ENCODE data around the gene SRP72. TPM values are rescaled to one million over a fixed set of nuclear protein-coding genes. Genes with fewer than 3 reads are reported as not detected.

The SRP72 gene
- total and polyA plus RNA-seq, 2 of the 8 experiments (the other 6 are each of a cell fraction or from before 2014, with no cell fraction given), result 37.7 to 144 TPM

DNA sequence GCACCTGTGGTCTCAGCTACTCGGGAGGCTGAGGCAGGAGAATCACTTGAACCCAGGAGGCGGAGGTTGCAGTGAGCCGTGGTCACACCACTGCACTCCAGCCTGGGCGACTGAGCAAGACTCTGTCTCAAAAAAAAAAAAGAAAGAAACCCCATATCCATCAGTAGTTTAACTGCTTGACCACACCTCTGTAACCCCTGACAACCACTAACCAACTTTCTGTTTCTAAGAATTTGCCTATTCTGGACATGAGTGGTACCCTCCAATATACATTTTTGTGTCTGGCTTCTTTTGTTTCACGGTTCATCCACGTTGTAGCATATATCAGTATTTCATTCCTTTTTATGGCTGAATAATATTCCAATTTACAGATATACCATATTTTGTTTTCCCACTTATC, 41.1 kb upstream of the SRP72 start:
- POLR2A ChIA-PET (ENCODE audit: partially characterized antibody), result interaction anchor here (0.9 to 10.3 kb wide), 3 partner anchors 11 to 18 kb away, joined by 3 to 96 read pairs (median 3); partner anchors contain the start of genes PAICS and PPAT
- Histone ChIP-seq H4K5ac (ENCODE audit: insufficient read length, low read depth, low read length) (no peak overlapping the region), H2BK120ac (replicated peaks; ENCODE audit: low read depth, low read length) (no peak overlapping the region), H3K4me3 (ENCODE audit: extremely low read depth in 1 of 4, insufficient read depth in 2 of 4, low read depth in 3 of 4, low read length in 4 of 4) (no peak overlapping the region), H2AK5ac (ENCODE audit: low read depth, low read length) (no peak overlapping the region), H3K36me3 (ENCODE audit: control insufficient read depth in 2 of 4, insufficient read depth in 4 of 4, low read length in 3 of 4) (peaks cover 0 to 18% (median 9%) of the 10 kb centered on the region in 4 experiments; a peak in 4 of 8 replicates), H3K56ac (replicated peaks; ENCODE audit: insufficient read length, low read depth, low read length) (no peak overlapping the region), H3K23ac (ENCODE audit: insufficient read length) (no peak overlapping the region), H3K4me2 (ENCODE audit: insufficient read depth in 1 of 2, low read depth in 2 of 2, low read length in 2 of 2) (no peak overlapping the region), H3K14ac (ENCODE audit: insufficient read length) (no peak overlapping the region), H4K91ac (replicated peaks; ENCODE audit: insufficient read length, low read length) (no peak overlapping the region), H3K9me3 (ENCODE audit: insufficient read depth in 2 of 2, low read depth in 1 of 2, low read length in 1 of 2) (peaks cover 0 to 3% of the 10 kb centered on the region in 2 experiments; a peak in 2 of 4 replicates), H3K79me1 (ENCODE audit: low read depth, low read length) (no peaks in the 10 kb centered on the region), H2BK5ac (ENCODE audit: low read depth, low read length) (no peak overlapping the region), H2AFZ (ENCODE audit: low read length) (no peak overlapping the region), H3K18ac (ENCODE audit: extremely low read depth, low read length) (no peak overlapping the region), H3K27ac (ENCODE audit: low read depth, low read length) (no peak overlapping the region), H3K4me1 (replicated peaks in 1 of 4; ENCODE audit: control insufficient read depth in 3 of 4, insufficient read depth in 4 of 4, low read length in 3 of 4) (peaks cover 0 to 4% (median 0%) of the 10 kb centered on the region in 4 experiments; a peak in 2 of 7 replicates), H3K79me2 (ENCODE audit: control insufficient read depth in 1 of 2, insufficient read depth in 2 of 2, low read length in 2 of 2) (peaks cover 15 to 100% of the 10 kb centered on the region in 2 experiments), H4K8ac (ENCODE audit: extremely low read depth, insufficient read depth, low read length) (no peak overlapping the region), H2BK20ac (ENCODE audit: low read length) (no peak overlapping the region), H2BK15ac (ENCODE audit: low read length) (no peak overlapping the region), H3K4ac (replicated peaks; ENCODE audit: insufficient read length, low read depth, low read length) (no peak overlapping the region), H3K9ac (replicated peaks in 1 of 4; ENCODE audit: extremely low read depth in 1 of 4, low read depth in 3 of 4, low read length in 3 of 4) (no peak overlapping the region), H3K27me3 (replicated peaks in 1 of 4; ENCODE audit: control insufficient read depth in 3 of 4, extremely low read depth in 1 of 4, insufficient read depth in 3 of 4, low read length in 3 of 4) (no peaks in the 10 kb centered on the region), H2BK12ac (ENCODE audit: low read depth, low read length) (no peak overlapping the region), H3K23me2 (ENCODE audit: low read depth, low read length) (no peaks in the 10 kb centered on the region), H4K20me1 (replicated peaks in 1 of 2; ENCODE audit: control insufficient read depth in 1 of 2, insufficient read depth in 2 of 2, low read length in 2 of 2) (peaks cover 7 to 12% of the 10 kb centered on the region in 2 experiments)
- no peak for FAIRE-seq
- 95% methylated on average over 6 of the region's 6 CpGs; no CpG with 5 or more reads in 1 of the 2 experiments for WGBS, 2 experiments (ENCODE audit: extremely low coverage in 1 of 2, insufficient coverage in 1 of 2, insufficient read length in 1 of 2, insufficient replicate concordance in 2 of 2, low coverage in 1 of 2, low lambda C conversion rate in 2 of 2, missing lambda C conversion rate in 1 of 2)
- CTCF ChIA-PET (ENCODE audit: partially characterized antibody), result interaction anchor here (1.0 kb wide), 1 partner anchor 15 kb away, joined by 4 read pairs; no protein-coding TSS in a partner anchor
- DNase-seq (ENCODE audit: low read depth in 1 of 2, low spot score in 2 of 2), result no peak
- no peak for TF ChIP-seq TEAD4 (IDR thresholded peaks at IDR 0.05; ENCODE audit: low read depth, low read length)
- TF ChIP-seq RXRA (IDR thresholded peaks at IDR 0.05; ENCODE audit: insufficient read depth, low read depth, low read length), result no peak
- no peak for TF ChIP-seq SRF (IDR thresholded peaks at IDR 0.05; ENCODE audit: low read depth, low read length)
- no peak for TF ChIP-seq BACH1 (IDR thresholded peaks at IDR 0.05; ENCODE audit: low read length)
